Measurements from ENCODE around the gene SOS1.
"Not testable (repeated sequence)": the region's sequence is repeated elsewhere in the genome, so short reads cannot be mapped to it uniquely, and the experiment has no call there.

The SOS1 gene

DNA sequence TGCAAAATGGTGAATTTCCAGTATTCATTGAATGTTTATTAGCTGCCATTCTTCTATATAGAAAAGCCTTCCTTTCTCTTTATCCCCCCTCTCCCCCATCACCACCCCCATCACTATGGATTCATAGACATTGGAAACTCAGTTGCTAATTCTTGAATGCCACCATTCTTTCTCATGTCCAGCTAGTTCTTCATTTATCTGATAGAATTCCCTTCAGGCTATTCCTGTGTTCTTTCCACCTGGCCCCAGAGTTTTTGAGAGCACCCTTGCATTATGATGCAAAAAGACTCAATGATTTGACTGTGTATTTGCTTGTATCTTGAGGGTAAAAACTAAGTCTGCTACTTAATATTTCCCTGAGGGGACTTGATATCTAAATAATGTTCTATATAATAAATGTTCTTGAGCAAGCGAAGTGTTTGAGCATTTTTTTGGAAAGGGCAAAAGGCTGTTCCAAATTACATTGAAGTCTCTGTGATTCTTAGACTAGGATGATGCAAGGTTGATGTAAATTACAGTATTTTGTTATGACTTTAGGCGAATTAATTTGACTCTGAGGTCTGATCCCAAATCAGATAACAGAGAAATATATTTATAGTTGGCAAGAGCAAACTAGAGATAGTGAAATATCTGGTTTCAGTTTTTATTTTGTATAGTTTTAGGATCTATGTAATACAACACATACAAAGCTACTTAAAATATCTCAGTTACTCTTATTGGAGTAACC is 18.8 kb upstream of the SOS1 start:
- DNase-seq (ENCODE audit: low read depth in 1 of 2, low spot score in 1 of 2) = no peak
- TF ChIP-seq POLR2AphosphoS5 (IDR thresholded peaks at IDR 0.05; ENCODE audit: low read depth) = no peak
- TF ChIP-seq, protein P1, sequence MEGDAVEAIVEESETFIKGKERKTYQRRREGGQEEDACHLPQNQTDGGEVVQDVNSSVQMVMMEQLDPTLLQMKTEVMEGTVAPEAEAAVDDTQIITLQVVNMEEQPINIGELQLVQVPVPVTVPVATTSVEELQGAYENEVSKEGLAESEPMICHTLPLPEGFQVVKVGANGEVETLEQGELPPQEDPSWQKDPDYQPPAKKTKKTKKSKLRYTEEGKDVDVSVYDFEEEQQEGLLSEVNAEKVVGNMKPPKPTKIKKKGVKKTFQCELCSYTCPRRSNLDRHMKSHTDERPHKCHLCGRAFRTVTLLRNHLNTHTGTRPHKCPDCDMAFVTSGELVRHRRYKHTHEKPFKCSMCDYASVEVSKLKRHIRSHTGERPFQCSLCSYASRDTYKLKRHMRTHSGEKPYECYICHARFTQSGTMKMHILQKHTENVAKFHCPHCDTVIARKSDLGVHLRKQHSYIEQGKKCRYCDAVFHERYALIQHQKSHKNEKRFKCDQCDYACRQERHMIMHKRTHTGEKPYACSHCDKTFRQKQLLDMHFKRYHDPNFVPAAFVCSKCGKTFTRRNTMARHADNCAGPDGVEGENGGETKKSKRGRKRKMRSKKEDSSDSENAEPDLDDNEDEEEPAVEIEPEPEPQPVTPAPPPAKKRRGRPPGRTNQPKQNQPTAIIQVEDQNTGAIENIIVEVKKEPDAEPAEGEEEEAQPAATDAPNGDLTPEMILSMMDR (IDR thresholded peaks at IDR 0.05; ENCODE audit: insufficient read depth, low read length) = no peak
- TF ChIP-seq GABPA (IDR thresholded peaks at IDR 0.05; ENCODE audit: low read depth) = no peak
- TF ChIP-seq SPI1 (IDR thresholded peaks at IDR 0.05; ENCODE audit: borderline replicate concordance, low read depth) = no peak
- TF ChIP-seq, protein P2, sequence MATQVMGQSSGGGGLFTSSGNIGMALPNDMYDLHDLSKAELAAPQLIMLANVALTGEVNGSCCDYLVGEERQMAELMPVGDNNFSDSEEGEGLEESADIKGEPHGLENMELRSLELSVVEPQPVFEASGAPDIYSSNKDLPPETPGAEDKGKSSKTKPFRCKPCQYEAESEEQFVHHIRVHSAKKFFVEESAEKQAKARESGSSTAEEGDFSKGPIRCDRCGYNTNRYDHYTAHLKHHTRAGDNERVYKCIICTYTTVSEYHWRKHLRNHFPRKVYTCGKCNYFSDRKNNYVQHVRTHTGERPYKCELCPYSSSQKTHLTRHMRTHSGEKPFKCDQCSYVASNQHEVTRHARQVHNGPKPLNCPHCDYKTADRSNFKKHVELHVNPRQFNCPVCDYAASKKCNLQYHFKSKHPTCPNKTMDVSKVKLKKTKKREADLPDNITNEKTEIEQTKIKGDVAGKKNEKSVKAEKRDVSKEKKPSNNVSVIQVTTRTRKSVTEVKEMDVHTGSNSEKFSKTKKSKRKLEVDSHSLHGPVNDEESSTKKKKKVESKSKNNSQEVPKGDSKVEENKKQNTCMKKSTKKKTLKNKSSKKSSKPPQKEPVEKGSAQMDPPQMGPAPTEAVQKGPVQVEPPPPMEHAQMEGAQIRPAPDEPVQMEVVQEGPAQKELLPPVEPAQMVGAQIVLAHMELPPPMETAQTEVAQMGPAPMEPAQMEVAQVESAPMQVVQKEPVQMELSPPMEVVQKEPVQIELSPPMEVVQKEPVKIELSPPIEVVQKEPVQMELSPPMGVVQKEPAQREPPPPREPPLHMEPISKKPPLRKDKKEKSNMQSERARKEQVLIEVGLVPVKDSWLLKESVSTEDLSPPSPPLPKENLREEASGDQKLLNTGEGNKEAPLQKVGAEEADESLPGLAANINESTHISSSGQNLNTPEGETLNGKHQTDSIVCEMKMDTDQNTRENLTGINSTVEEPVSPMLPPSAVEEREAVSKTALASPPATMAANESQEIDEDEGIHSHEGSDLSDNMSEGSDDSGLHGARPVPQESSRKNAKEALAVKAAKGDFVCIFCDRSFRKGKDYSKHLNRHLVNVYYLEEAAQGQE (IDR thresholded peaks at IDR 0.05; ENCODE audit: insufficient replicate concordance, low read depth) = no peak
- Histone ChIP-seq H3K27ac (replicated peaks) (peak overlapping the region; percentile 17; the same call in 1 of the 2 replicates), H3K27me3 (ENCODE audit: insufficient read depth, poor library complexity, severe bottlenecking) (no peaks in the 10 kb centered on the region), H3K4me3 (replicated peaks; ENCODE audit: insufficient read depth, low read length) (no peak overlapping the region)

DNA sequence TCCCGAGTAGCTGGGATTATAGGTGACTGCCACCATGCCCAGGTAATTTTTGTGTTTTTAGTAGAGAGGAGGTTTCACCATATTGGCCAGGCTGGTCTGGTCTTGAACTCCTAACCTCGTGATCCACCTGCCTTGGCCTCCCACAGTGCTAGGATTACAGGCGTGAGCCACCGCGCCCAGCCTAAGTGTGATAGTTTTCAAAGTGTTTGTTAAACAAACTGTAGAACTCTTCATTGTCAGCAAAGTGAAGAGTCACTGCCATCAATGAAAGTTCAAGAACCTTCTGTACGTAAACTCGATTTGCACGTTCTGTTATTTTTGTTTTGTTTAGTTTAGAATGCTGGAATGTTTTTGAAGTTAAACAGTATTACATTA is 18.0 kb upstream of the SOS1 start:
- TF ChIP-seq, protein P1 (IDR thresholded peaks at IDR 0.05; ENCODE audit: insufficient read depth, low read length) = no peak
- TF ChIP-seq, protein P2 (IDR thresholded peaks at IDR 0.05; ENCODE audit: insufficient replicate concordance, low read depth) = no peak
- TF ChIP-seq SPI1 (IDR thresholded peaks at IDR 0.05; ENCODE audit: borderline replicate concordance, low read depth) (no peak), GABPA (IDR thresholded peaks at IDR 0.05; ENCODE audit: low read depth) (no peak), POLR2AphosphoS5 (IDR thresholded peaks at IDR 0.05; ENCODE audit: low read depth) (no peak)
- DNase-seq (ENCODE audit: low read depth in 1 of 2, low spot score in 1 of 2) = no peak
- Histone ChIP-seq H3K27me3 (ENCODE audit: insufficient read depth, poor library complexity, severe bottlenecking) (no peaks in the 10 kb centered on the region), H3K4me3 (replicated peaks; ENCODE audit: insufficient read depth, low read length) (no peak overlapping the region), H3K27ac (replicated peaks) (no peak overlapping the region)

DNA sequence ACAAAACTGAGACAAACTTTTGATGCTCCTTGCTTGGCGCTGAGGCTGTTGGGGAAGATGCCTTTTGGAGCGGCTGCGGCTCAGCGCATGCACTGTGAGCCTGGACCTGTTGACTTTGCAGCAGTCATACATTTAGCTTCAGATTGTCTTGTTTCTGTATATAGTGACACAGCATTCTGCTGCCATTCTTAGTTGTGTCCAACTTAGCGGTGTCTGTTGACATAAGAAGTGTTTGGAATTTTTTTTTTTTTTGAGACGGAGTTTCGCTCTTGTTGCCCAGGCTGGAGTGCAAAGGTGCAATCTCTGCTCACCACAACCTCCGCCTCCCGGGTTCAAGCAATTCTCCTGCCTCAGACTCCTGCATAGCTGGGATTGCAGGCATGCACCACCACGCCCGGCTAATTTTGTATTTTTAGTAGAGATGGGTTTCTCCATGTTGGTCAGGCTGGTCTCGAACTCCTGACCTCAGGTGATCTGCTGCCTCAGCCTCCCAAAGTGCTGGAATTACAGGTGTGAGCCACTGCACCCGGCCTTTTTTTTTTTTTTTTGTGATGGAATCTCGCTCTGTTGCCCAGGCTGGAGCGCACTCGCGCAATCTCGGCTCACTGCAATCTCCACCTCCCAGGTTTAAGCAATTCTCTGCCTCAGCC is 17.5 kb upstream of the SOS1 start:
- H3K4me3 ChIP-seq (replicated peaks; ENCODE audit: insufficient read depth, low read length) = not testable (repeated sequence)

DNA sequence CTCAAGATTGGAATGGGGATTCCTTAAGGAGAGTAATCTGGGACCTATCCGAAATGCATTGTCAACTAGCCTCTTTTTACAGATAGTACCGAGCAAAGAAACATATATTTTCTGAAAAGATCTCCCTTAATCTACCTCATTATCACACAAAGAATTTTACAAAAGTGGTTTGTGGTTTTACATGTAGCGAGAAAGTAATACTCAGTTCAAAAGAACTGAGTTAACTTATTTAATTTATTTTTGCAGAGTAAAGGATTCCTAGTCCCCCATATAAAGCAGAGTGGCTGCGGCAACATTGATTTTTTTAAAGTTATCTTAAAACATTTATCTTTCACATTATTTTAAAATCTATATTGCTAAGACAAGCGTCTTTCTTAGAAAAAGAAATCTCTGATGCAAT is 15.9 kb upstream of the SOS1 start:
- H3K27me3 ChIP-seq (ENCODE audit: insufficient read depth, poor library complexity, severe bottlenecking) = no peaks in the 10 kb centered on the region
- TF ChIP-seq SPI1 (IDR thresholded peaks at IDR 0.05; ENCODE audit: borderline replicate concordance, low read depth) = no peak
- TF ChIP-seq, protein P2 (IDR thresholded peaks at IDR 0.05; ENCODE audit: insufficient replicate concordance, low read depth) = no peak
- TF ChIP-seq, protein P1 (IDR thresholded peaks at IDR 0.05; ENCODE audit: insufficient read depth, low read length) = no peak
- TF ChIP-seq POLR2AphosphoS5 (IDR thresholded peaks at IDR 0.05; ENCODE audit: low read depth) = no peak
- TF ChIP-seq GABPA (IDR thresholded peaks at IDR 0.05; ENCODE audit: low read depth) = no peak
- DNase-seq (ENCODE audit: low read depth in 1 of 2, low spot score in 1 of 2) = no peak
- H3K4me3 ChIP-seq (replicated peaks; ENCODE audit: insufficient read depth, low read length) = no peak overlapping the region
- no peak overlapping the region for H3K27ac ChIP-seq (replicated peaks)

More for the DNA sequence above, 17.5 kb upstream of the SOS1 start:
- DNase-seq (ENCODE audit: low read depth in 1 of 2, low spot score in 1 of 2); H3K27ac ChIP-seq (replicated peaks); H3K27me3 ChIP-seq (ENCODE audit: insufficient read depth, poor library complexity, severe bottlenecking): not testable (repeated sequence)
